Measurements from ENCODE around the gene CCNF. TPM values are rescaled to one million over a fixed set of nuclear protein-coding genes. Genes with fewer than 3 reads are reported as not detected.

Gene CCNF
- total and polyA plus RNA-seq, 2 donors from 2014 or later: 0.77 to 2.9 TPM

DNA sequence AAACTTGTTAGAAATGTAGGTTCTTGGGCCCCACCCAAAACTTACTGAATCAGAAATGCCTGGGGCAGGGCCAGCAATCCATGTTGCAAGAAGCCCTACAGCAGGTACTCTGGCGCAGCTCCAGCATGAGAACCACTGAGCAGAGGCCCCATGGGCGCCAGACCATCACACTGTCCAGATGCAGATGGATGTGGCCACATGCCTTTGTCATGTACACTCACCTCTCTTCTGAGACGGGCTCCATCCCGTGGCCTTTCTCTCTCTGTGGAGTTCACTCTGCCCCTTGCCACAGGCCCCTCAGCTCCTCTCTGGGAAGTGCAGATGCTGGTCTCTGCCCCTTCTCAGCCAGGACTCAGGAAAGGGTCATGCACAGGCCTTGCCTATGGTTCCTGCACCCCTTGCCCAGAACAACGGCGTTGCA lies 2.3 kb upstream of the CCNF start:
- FAIRE-seq (no peak), DNase-seq (no peak)
- TF ChIP-seq, protein P1, sequence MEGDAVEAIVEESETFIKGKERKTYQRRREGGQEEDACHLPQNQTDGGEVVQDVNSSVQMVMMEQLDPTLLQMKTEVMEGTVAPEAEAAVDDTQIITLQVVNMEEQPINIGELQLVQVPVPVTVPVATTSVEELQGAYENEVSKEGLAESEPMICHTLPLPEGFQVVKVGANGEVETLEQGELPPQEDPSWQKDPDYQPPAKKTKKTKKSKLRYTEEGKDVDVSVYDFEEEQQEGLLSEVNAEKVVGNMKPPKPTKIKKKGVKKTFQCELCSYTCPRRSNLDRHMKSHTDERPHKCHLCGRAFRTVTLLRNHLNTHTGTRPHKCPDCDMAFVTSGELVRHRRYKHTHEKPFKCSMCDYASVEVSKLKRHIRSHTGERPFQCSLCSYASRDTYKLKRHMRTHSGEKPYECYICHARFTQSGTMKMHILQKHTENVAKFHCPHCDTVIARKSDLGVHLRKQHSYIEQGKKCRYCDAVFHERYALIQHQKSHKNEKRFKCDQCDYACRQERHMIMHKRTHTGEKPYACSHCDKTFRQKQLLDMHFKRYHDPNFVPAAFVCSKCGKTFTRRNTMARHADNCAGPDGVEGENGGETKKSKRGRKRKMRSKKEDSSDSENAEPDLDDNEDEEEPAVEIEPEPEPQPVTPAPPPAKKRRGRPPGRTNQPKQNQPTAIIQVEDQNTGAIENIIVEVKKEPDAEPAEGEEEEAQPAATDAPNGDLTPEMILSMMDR (IDR thresholded peaks at IDR 0.05; ENCODE audit: borderline replicate concordance, extremely low read depth, insufficient read depth): no peak

DNA sequence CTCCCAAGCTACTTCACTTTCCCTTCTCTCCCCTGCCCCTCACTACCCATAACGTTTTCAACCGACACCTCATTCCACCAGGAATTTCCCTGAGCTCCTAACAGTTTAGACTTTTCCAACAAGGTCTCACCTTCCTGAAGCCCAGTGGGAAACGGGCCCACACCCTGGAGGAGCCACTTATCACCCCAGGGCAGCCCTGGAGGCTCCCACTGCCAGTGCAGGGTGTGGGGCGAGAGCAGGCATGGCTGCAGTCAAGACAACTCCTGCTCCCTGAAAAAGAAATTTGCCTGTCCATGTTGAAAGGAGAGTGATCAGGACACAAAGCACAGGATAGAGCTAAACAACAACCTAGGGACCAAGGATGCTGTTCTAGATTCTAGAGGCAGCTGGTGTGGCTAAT lies 1.7 kb upstream of the CCNF start:
- Histone ChIP-seq H3K9me3 (ENCODE audit: control insufficient read depth in 2 of 3, insufficient read depth in 1 of 3, low read length in 3 of 3) (no peaks in the 10 kb centered on the region), H3K27ac (ENCODE audit: low read depth in 2 of 2, low read length in 2 of 2) (no peak overlapping the region), H3K9ac (ENCODE audit: low read length in 3 of 3) (no peak overlapping the region), H3K4me3 (ENCODE audit: low read length in 3 of 3) (no peak overlapping the region), H3K36me3 (ENCODE audit: control insufficient read depth in 2 of 3, insufficient read depth in 3 of 3, low read length in 3 of 3) (peaks cover 0 to 3% (median 0%) of the 10 kb centered on the region in 3 donors), H3K4me1 (ENCODE audit: control insufficient read depth in 2 of 3, insufficient read depth in 2 of 3, low read depth in 1 of 3, low read length in 3 of 3) (peaks cover 0 to 14% (median 9%) of the 10 kb centered on the region in 3 donors), H3K27me3 (ENCODE audit: control insufficient read depth, insufficient read depth, low read length) (no peaks in the 10 kb centered on the region)
- FAIRE-seq (no peak), DNase-seq (no peak)
- intact Hi-C loops (cut with DNase I): no loop called here
- TF ChIP-seq, protein P1 (IDR thresholded peaks at IDR 0.05; ENCODE audit: borderline replicate concordance, extremely low read depth, insufficient read depth): no peak

More for the DNA sequence above, 2.3 kb upstream of the CCNF start:
- no peak overlapping the region for H3K4me3 ChIP-seq (ENCODE audit: low read length in 3 of 3)
- peaks cover 0 to 14% (median 9%) of the 10 kb centered on the region in 3 donors for H3K4me1 ChIP-seq (ENCODE audit: control insufficient read depth in 2 of 3, insufficient read depth in 2 of 3, low read depth in 1 of 3, low read length in 3 of 3)
- intact Hi-C loops (cut with DNase I): no loop called here
- H3K27ac ChIP-seq (ENCODE audit: low read depth in 2 of 2, low read length in 2 of 2): no peak overlapping the region
- no peaks in the 10 kb centered on the region for H3K27me3 ChIP-seq (ENCODE audit: control insufficient read depth, insufficient read depth, low read length)
- no peak overlapping the region for H3K9ac ChIP-seq (ENCODE audit: low read length in 3 of 3)
- no peaks in the 10 kb centered on the region for H3K9me3 ChIP-seq (ENCODE audit: control insufficient read depth in 2 of 3, insufficient read depth in 1 of 3, low read length in 3 of 3)
- H3K36me3 ChIP-seq (ENCODE audit: control insufficient read depth in 2 of 3, insufficient read depth in 3 of 3, low read length in 3 of 3): no peaks in the 10 kb centered on the region

DNA sequence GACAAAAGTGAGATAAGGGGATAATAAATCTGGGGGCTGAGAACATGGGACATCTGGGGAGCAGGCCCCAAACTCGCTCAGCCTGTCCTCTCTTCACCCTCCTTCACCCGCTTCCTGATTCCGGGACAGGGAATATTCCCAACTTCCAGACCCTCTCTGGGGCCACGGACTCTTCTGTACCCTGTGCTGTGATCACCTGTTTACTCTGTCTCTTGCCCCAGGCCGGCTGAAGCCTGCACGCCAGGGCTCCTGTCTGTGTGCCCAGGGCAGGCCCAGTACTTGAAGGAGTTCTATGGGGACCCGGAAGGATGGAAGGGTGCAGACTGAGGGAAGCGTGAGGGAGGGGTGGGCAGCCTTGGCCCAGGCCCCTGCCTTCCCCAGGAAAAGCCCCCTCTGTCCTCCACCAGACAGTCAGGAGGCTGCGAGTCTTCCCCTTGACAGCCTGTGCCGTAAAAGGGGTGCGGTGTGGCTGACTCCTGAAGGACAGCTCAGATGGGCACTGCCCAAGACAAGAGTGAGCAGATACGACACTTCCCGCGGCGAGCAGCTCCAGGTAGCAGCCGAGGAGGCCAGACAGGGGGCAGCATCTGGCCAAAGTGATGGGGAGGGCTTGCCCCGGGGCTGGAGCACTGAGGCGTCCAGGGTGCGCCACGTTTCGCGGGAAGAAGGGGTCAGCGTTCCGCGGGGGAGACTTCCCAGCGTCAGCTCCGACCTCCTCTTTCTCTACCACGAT lies 1.0 kb upstream of the CCNF start:
- intact Hi-C loops (cut with DNase I): no loop called here

More for the DNA sequence above, 1.0 kb upstream of the CCNF start:
- Histone ChIP-seq H3K9me3 (ENCODE audit: control insufficient read depth in 2 of 3, insufficient read depth in 1 of 3, low read length in 3 of 3) (no peaks in the 10 kb centered on the region), H3K27ac (ENCODE audit: low read depth in 2 of 2, low read length in 2 of 2) (no peak overlapping the region), H3K36me3 (ENCODE audit: control insufficient read depth in 2 of 3, insufficient read depth in 3 of 3, low read length in 3 of 3) (peaks cover 0 to 3% (median 0%) of the 10 kb centered on the region in 3 donors), H3K4me1 (ENCODE audit: control insufficient read depth in 2 of 3, insufficient read depth in 2 of 3, low read depth in 1 of 3, low read length in 3 of 3) (peaks cover 0 to 14% (median 9%) of the 10 kb centered on the region in 3 donors), H3K9ac (ENCODE audit: low read length in 3 of 3) (peak overlapping the region in 1 of 3 donors; percentile 24), H3K4me3 (ENCODE audit: low read length in 3 of 3) (peak overlapping the region in 2 of 3 donors; percentile 71 to 77), H3K27me3 (ENCODE audit: control insufficient read depth, insufficient read depth, low read length) (no peaks in the 10 kb centered on the region)
- TF ChIP-seq, protein P1 (IDR thresholded peaks at IDR 0.05; ENCODE audit: borderline replicate concordance, extremely low read depth, insufficient read depth): peak; percentile 13
- DNase-seq: peak; percentile 59 to 83 (median 73)
- FAIRE-seq: no peak
